Neural progenitor cell (in vitro differentiated cells): ENCODE measurements around the gene LCK.

Source experiments
- EZH2phosphoT487 ChIP-seq: fragments of 200-600 bp; sonication (generic); IDR thresholded peaks from 2 replicates; pipeline ENCODE4 v1.6.1; 2017; ENCODE audit warnings: antibody characterized with exemption
- TF ChIP-seq, protein P1 (sequence below): fragments of 200-600 bp; sonication (generic); IDR thresholded peaks from 2 replicates; pipeline ENCODE4 v1.5.1; 2017; ENCODE audit warnings: antibody characterized with exemption, mild to moderate bottlenecking

DNA sequence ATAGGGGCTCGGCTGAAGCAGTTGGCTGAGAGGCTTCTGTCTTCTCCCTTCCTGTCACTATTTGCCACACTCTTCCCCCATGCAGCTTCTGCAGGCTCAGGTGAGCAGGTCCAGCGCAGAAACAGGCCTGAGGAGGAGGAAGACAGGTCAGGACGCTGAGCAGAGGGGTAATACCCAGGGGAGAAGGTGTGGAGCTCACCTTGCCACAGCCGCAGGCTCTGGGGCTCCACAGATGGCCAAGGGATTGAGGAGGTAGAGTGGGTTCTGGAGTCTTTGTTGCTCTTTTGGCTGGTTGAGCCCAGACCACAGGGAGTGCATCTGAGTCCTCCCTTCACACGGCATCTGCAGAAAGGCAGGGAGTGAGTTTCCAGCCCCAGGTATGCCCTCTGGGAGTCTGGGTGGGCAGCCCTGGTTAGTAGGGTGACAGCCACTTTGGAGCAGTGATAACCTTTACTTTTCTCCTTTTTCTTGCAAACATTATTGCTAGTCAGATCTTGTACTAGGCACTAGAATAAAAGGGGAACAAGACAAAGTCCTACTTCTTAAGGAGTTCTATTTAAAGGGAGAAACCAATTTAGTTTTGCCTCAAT lies 19.1 kb upstream of the LCK start:
- no peak for TF ChIP-seq EZH2phosphoT487
- TF ChIP-seq, protein P1, sequence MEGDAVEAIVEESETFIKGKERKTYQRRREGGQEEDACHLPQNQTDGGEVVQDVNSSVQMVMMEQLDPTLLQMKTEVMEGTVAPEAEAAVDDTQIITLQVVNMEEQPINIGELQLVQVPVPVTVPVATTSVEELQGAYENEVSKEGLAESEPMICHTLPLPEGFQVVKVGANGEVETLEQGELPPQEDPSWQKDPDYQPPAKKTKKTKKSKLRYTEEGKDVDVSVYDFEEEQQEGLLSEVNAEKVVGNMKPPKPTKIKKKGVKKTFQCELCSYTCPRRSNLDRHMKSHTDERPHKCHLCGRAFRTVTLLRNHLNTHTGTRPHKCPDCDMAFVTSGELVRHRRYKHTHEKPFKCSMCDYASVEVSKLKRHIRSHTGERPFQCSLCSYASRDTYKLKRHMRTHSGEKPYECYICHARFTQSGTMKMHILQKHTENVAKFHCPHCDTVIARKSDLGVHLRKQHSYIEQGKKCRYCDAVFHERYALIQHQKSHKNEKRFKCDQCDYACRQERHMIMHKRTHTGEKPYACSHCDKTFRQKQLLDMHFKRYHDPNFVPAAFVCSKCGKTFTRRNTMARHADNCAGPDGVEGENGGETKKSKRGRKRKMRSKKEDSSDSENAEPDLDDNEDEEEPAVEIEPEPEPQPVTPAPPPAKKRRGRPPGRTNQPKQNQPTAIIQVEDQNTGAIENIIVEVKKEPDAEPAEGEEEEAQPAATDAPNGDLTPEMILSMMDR: no peak
